ENCODE data around the gene SPEM1. TPM values are rescaled to one million over a fixed set of nuclear protein-coding genes. Genes with fewer than 3 reads are reported as not detected.

The SPEM1 gene
- total RNA-seq, 1 experiment from 2014 or later: 0.33 TPM

DNA sequence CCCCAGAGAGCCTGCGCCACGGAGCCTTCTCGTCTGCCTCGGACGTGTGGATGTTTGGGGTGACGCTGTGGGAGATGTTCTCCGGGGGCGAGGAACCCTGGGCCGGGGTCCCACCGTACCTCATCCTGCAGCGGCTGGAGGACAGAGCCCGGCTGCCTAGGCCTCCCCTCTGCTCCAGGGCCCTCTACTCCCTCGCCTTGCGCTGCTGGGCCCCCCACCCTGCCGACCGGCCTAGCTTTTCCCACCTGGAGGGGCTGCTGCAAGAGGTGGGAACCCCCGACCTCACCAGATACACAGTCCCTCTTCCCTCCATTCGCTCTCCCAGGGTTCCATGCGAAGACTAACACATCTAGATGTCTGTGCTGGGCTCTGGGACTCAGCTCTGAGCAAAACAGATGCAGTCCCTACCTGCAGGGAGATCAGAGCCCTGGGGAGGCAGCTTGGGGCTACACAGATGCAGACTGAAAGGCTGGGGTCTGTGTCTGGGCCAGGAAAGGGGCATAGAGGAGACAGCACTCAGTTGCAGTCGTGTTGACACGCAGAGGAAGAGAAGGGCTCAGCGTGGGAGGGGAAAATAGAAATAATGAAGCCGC is 35.5 kb upstream of the SPEM1 start:
- no peak overlapping the region for H4K91ac ChIP-seq (ENCODE audit: insufficient read length, low read depth, low read length)
- Mint-ChIP-seq H3K4me1 (peaks cover 21 to 25% of the 10 kb centered on the region in 2 experiments), H3K27me3 (ENCODE audit: low read depth) (peaks cover 37% of the 10 kb centered on the region), H3K36me3 (ENCODE audit: insufficient read depth in 1 of 3, low read depth in 3 of 3) (peaks cover 7 to 32% (median 31%) of the 10 kb centered on the region in 3 experiments; a peak in 6 of 7 replicates), H3K4me3 (peak overlapping the region; percentile 54 to 63), H3K9me3 (0 out of 5 replicates have a peak, but pooled peaks cover 0 to under 1% of the 10 kb centered on the region in 2 experiments), H3K27ac (peak overlapping the region in 2 of 3 experiments; percentile 31 to 83; a peak in 4 of 7 replicates)
- no peak overlapping the region for H2BK5ac ChIP-seq (ENCODE audit: insufficient read length, low read length)
- H3K27me3 ChIP-seq (ENCODE audit: insufficient read depth, low read length): peaks cover 11% of the 10 kb centered on the region; the same call in 1 of the 2 replicates
- H3K18ac ChIP-seq (ENCODE audit: insufficient read length, low read depth, low read length): no peak overlapping the region
- H3K9ac ChIP-seq (ENCODE audit: extremely low read depth, insufficient read length, low read length): no peak overlapping the region
- 0 out of 2 replicates have a peak overlapping the region, but pooled peaks have one; percentile 22 for H3K14ac ChIP-seq (ENCODE audit: insufficient read depth, low read length)
- H3K27ac ChIP-seq (ENCODE audit: insufficient read length, low read depth, low read length): no peak overlapping the region
- H2BK20ac ChIP-seq (ENCODE audit: low read depth, low read length, poor library complexity, severe bottlenecking): no peak overlapping the region
- no peak overlapping the region for H4K5ac ChIP-seq (ENCODE audit: insufficient read length, low read depth, low read length)
- no peak overlapping the region for H2BK15ac ChIP-seq (ENCODE audit: low read depth, low read length)
- TF ChIP-seq CTCF (conservative IDR thresholded peaks at IDR 0.05): no peak
- no peaks in the 10 kb centered on the region for H3K79me1 ChIP-seq (ENCODE audit: insufficient read depth, low read depth, low read length, poor library complexity, severe bottlenecking)
- H2BK120ac ChIP-seq (ENCODE audit: low read depth, low read length, poor library complexity, severe bottlenecking): no peak overlapping the region
- WGBS (ENCODE audit: extremely low coverage, insufficient read length, low lambda C conversion rate): no CpG with 5 or more reads among the region's 23 CpGs
- H3K23me2 ChIP-seq (ENCODE audit: insufficient read length, low read depth, low read length, poor library complexity, severe bottlenecking): peaks cover 17% of the 10 kb centered on the region
- no peak overlapping the region for H3K56ac ChIP-seq (ENCODE audit: insufficient read length, low read depth, low read length)
- H2BK12ac ChIP-seq (ENCODE audit: insufficient read length, low read depth, low read length): no peak overlapping the region
- no peak for DNase-seq
- no peaks in the 10 kb centered on the region for H3K9me3 ChIP-seq (ENCODE audit: control insufficient read depth, low read depth, low read length)
- no peaks in the 10 kb centered on the region for H4K20me1 ChIP-seq (ENCODE audit: control insufficient read depth, insufficient read depth, insufficient read length)
- no peaks in the 10 kb centered on the region for H3K79me2 ChIP-seq (ENCODE audit: insufficient read depth, low read length)
- peak overlapping the region; percentile 57 for H3K4me2 ChIP-seq (ENCODE audit: insufficient read depth, insufficient read length, low read length)
- H4K8ac ChIP-seq (replicated peaks; ENCODE audit: insufficient read length, low read depth, low read length): no peak overlapping the region
- H3T11ph ChIP-seq (ENCODE audit: low read length): no peak overlapping the region
- no peak overlapping the region for H3K4ac ChIP-seq (ENCODE audit: low read depth, low read length)
- no peak overlapping the region for H3K23ac ChIP-seq (ENCODE audit: insufficient read length, low read depth, low read length)
- H3K4me1 ChIP-seq (ENCODE audit: insufficient read depth, low read length): no peaks in the 10 kb centered on the region
- no peak overlapping the region for H2AFZ ChIP-seq (ENCODE audit: low read length)
- no peak overlapping the region for H2AK5ac ChIP-seq (ENCODE audit: insufficient read length, low read length)
